GM13976 (cell line): ENCODE results near the gene VIM.

Experiments used
- DNase-seq: peaks from one replicate; pipeline ENCODE4 v3.0.0; 2012; ENCODE audit warnings: low spot score
- CTCF ChIP-seq: IDR thresholded peaks from 2 replicates; pipeline ENCODE4 v1.5.1; 2012; ENCODE audit warnings: borderline replicate concordance, mild to moderate bottlenecking; ENCODE audit not compliant: insufficient read depth; ENCODE audit errors: extremely low read depth, missing control alignments, control extremely low read depth
- in situ Hi-C: fragments of 300-500 bp; cut with MboI; formaldehyde crosslinking; loops from one replicate; pipeline ENCODE4 v1.12.0; 2022; ENCODE audit warnings: low sequenced_read_pairs, mixed read lengths, inconsistent platforms; ENCODE audit not compliant: unreplicated experiment

The VIM gene

GRCh38 chr10:17229016-17229716 is 1.1 kb downstream of the VIM start:
- in situ Hi-C loops: no loop called here
- peak; percentile 53 for DNase-seq
- no peak for TF ChIP-seq CTCF

GRCh38 chr10:17229717-17229966 is 1.6 kb downstream of the VIM start:
- no peak for TF ChIP-seq CTCF
- DNase-seq: no peak
- in situ Hi-C loops: no loop called here

DNA sequence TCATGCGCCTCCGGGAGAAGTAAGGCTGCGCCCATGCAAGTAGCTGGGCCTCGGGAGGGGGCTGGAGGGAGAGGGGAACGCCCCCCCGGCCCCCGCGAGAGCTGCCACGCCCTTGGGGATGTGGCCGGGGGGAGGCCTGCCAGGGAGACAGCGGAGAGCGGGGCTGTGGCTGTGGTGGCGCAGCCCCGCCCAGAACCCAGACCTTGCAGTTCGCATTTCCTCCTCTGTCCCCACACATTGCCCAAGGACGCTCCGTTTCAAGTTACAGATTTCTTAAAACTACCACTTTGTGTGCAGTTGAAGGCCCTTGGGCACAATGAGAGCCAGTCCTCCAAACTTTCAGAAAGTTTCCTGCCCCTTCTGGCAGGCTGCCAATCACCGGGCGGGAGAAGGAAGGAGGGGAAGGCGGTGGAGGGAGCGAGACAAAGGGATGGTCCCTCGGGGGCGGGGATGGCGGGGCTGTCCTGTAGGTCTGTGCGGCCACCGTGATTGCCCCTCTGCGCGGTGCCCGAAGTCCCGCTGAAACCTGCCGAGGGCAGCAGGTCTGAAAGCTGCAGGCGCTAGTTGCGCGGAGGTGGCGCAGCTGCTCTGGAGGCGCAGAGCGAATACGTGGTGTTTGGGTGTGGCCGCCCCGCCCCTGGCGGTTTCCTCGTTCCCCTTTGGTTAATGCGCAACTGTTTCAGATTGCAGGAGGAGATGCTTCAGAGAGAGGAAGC is 2.1 kb downstream of the VIM start:
- DNase-seq: peak; percentile 74
- no peak for TF ChIP-seq CTCF
- in situ Hi-C loops: loop anchor here (10.0 kb wide), 1 partner anchor 205 kb away; no protein-coding TSS in a partner anchor

- DNase-seq: no peak
- in situ Hi-C loops: loop anchor here (10.0 kb wide), 1 partner anchor 207 kb away; no protein-coding TSS in a partner anchor
Measured at GRCh38 chr10:17231788-17232187, 3.7 kb downstream of the VIM start.

DNA sequence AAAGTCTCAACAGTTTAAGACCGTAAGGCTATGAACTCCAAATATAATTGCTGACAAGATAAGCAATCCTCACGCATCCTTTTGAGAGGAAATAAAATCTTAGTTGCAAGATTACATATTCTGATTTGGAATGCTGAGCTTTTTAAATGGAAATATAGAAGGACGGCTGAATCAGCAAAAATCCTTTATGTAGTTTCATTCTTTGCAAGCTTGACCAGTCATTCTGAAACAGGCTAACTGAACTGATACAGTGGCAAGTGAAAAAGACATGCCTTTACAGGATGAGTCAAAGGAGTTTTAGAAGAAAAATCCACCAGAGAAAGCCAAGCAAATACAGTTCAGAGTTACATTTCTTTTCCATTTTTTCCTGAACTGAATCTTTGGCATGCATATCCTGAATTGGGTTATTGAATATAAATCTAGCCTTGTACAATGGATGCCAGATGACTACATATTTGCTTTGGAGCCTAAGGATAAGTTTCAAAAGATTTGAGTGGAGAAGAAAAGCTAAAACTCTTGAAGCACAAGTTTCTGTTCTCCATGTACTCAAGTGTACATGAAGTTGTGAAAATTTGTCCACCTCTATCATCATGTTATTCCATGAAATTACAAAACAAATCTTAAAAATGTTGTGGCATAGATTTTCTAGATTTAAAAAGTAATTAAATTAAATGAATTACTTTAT is 4.4 kb downstream of the VIM start:
- in situ Hi-C loops: loop anchor here (10.0 kb wide), 1 partner anchor 208 kb away; no protein-coding TSS in a partner anchor
- no peak for TF ChIP-seq CTCF
- peak; percentile 23 for DNase-seq

More at GRCh38 chr10:17231788-17232187, 3.7 kb downstream of the VIM start:
- no peak for TF ChIP-seq CTCF

DNA sequence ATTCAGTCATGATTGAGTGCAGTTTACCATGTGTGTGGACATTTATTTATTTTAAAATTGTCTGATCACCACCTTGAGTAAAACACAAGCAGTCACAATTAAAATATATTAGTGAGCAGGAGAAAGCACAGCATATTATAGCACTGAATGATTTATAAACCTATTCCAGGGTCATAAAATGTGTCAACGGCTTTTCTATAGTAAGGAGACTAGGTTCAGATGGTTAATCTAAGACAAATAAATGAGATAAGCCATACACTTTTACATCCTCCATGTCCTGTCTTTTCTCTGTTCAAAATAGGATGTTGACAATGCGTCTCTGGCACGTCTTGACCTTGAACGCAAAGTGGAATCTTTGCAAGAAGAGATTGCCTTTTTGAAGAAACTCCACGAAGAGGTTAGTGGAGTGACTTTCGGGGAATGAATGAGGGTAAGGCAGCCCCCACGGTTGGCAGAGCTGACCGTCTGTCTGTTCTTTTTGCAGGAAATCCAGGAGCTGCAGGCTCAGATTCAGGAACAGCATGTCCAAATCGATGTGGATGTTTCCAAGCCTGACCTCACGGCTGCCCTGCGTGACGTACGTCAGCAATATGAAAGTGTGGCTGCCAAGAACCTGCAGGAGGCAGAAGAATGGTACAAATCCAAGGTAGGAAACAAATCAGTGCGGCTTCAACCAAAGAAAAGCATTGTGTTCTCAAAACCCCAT is 5.4 kb downstream of the VIM start:
- no peak for TF ChIP-seq CTCF
- no peak for DNase-seq
- in situ Hi-C loops: loop anchor here (10.0 kb wide), 1 partner anchor 209 kb away; no protein-coding TSS in a partner anchor
